Hindlimb muscle (tissue), 1 donor: ENCODE data around the gene PARD3. TPM values are rescaled to one million over a fixed set of nuclear protein-coding genes. Genes with fewer than 3 reads are reported as not detected.

Experiments used
- DNase-seq: peaks from one replicate; pipeline ENCODE4 v3.0.0-alpha.2; 2013
- polyA plus RNA-seq: library from polyadenylated mRNA; unstranded; fragments of 120-200 nt; gene quantifications from one replicate; pipeline ENCODE4 v1.2.1, GENCODE V29; 2013; ENCODE audit not compliant: insufficient read length

PARD3 gene
- polyA plus RNA-seq, 1 donor = 40.7 TPM

GRCh38 chr10:34488476-34489130 is 326.5 kb downstream of the PARD3 start:
- no peak for DNase-seq

GRCh38 chr10:34486008-34486407 is 329.1 kb downstream of the PARD3 start:
- no peak for DNase-seq

- no peak for DNase-seq
Observed at GRCh38 chr10:34484164-34484563, 330.9 kb downstream of the PARD3 start.

- DNase-seq = no peak
Observed at GRCh38 chr10:34480345-34480744, 334.8 kb downstream of the PARD3 start.

- no peak for DNase-seq
Observed at GRCh38 chr10:34479520-34480179, 335.4 kb downstream of the PARD3 start.

- DNase-seq = no peak
Observed at GRCh38 chr10:34477249-34477648, 337.8 kb downstream of the PARD3 start.

- DNase-seq = no peak
Observed at GRCh38 chr10:34476608-34477007, 338.5 kb downstream of the PARD3 start.

GRCh38 chr10:34475786-34476185 is 339.3 kb downstream of the PARD3 start:
- no peak for DNase-seq

GRCh38 chr10:34475274-34475646 is 339.8 kb downstream of the PARD3 start:
- peak; percentile 26 for DNase-seq

GRCh38 chr10:34474555-34475273 is 340.4 kb downstream of the PARD3 start:
- DNase-seq = no peak

- DNase-seq = no peak
Observed at GRCh38 chr10:34474009-34474376, 341.1 kb downstream of the PARD3 start.

- DNase-seq = no peak
Observed at GRCh38 chr10:34473174-34474008, 341.7 kb downstream of the PARD3 start.

GRCh38 chr10:34470307-34470706 is 344.8 kb downstream of the PARD3 start:
- no peak for DNase-seq

GRCh38 chr10:34469446-34469845 is 345.6 kb downstream of the PARD3 start:
- no peak for DNase-seq

GRCh38 chr10:34467902-34468301 is 347.2 kb downstream of the PARD3 start:
- no peak for DNase-seq

GRCh38 chr10:34467364-34467763 is 347.7 kb downstream of the PARD3 start:
- DNase-seq = no peak

GRCh38 chr10:34465678-34466077 is 349.4 kb downstream of the PARD3 start:
- no peak for DNase-seq

GRCh38 chr10:34464591-34464990 is 350.5 kb downstream of the PARD3 start:
- no peak for DNase-seq

- no peak for DNase-seq
Observed at GRCh38 chr10:34464000-34464399, 351.1 kb downstream of the PARD3 start.

- no peak for DNase-seq
Observed at GRCh38 chr10:34462993-34463392, 352.1 kb downstream of the PARD3 start.

GRCh38 chr10:34462056-34462455 is 353.0 kb downstream of the PARD3 start:
- peak; percentile 36 for DNase-seq

- no peak for DNase-seq
Observed at GRCh38 chr10:34454590-34455261, 360.4 kb downstream of the PARD3 start.
